GM13977 (cell line): Measurements from ENCODE around the gene MORN3.

Source experiments
- DNase-seq: peaks from one replicate; pipeline ENCODE4 v3.0.0; 2012; ENCODE audit warnings: low spot score
- in situ Hi-C: fragments of 300-500 bp; cut with MboI; formaldehyde crosslinking; loops from one replicate; pipeline ENCODE4 v1.12.0; 2022; ENCODE audit warnings: low sequenced_read_pairs, low pct_unique_long_range_greater_than_20kb, mixed read lengths, inconsistent platforms; ENCODE audit not compliant: unreplicated experiment
- TF ChIP-seq, protein P1 (sequence below): IDR thresholded peaks from 2 replicates; pipeline ENCODE4 v1.5.1; 2012; ENCODE audit warnings: mild to moderate bottlenecking, control low read depth; ENCODE audit not compliant: insufficient read depth; ENCODE audit errors: extremely low read depth, missing control alignments

The MORN3 gene

DNA sequence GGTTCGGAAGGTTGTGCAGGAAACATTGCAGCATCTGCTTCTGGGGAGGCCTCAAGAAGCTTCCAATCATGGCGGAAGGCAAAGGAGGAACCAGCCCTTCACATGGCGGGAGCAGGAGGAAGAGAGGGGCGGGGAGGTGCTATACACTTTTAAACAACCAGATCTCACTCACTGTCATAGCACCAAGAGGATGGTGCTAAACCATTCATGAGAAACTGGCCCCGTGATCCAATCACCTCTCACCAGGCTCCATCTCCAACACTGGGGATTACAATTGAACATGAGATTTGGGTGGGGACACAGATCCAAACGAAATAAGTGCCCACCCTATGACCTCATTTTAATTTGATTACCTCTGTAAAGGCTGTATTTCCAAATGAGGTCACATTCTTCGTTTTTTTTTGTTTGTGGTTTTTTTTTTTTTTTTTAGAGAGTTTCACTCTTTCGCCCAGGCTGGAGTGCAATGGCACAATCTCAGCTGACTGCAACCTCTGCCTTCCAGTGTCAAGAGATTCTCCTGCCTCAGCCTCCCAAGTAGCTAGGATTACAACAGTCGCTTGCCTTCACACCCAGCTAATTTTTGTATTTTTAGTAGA lies 54.5 kb downstream of the MORN3 start:
- in situ Hi-C loops = no loop called here
- TF ChIP-seq, protein P1, sequence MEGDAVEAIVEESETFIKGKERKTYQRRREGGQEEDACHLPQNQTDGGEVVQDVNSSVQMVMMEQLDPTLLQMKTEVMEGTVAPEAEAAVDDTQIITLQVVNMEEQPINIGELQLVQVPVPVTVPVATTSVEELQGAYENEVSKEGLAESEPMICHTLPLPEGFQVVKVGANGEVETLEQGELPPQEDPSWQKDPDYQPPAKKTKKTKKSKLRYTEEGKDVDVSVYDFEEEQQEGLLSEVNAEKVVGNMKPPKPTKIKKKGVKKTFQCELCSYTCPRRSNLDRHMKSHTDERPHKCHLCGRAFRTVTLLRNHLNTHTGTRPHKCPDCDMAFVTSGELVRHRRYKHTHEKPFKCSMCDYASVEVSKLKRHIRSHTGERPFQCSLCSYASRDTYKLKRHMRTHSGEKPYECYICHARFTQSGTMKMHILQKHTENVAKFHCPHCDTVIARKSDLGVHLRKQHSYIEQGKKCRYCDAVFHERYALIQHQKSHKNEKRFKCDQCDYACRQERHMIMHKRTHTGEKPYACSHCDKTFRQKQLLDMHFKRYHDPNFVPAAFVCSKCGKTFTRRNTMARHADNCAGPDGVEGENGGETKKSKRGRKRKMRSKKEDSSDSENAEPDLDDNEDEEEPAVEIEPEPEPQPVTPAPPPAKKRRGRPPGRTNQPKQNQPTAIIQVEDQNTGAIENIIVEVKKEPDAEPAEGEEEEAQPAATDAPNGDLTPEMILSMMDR = no peak
- DNase-seq = no peak

DNA sequence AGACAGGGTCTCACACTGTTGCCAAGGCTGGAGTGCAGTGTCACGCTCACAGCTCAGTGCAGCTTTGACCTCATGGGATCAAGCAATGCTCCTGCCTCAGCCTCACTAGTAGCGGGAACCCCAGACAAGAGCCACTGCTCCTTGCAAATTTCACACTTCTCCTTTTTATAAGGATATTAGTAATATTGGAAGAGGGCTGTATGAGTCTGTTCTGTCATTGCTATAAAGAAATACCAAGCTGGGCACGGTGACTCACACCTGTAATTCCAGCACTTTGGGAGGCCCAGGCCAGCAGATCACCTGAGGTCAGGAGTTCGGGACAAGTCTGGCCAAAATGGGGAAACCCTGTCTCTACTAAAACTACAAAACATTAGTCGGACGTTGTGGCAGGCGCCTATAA lies 56.0 kb downstream of the MORN3 start:
- TF ChIP-seq, protein P1 = no peak
- in situ Hi-C loops = no loop called here
- DNase-seq = no peak

DNA sequence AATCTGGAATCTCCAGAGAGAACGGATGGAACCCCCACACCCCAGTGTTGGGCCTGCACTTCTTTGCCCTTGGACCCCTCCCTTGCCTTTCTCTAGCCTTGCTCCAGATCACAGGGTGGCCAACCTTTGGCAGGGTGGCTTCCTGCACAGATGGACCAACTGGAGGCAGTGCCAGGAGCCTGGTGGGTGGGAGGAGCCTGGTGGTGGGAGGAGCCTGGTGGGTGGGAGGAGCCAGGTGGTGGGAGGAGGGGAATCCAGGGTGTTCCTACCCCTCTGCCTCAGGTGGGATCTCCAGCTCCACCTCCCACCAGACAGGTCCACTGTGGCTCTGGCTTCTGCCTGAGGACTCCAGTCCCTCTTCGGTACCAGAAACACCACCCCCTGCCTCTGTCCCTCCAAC lies 58.1 kb downstream of the MORN3 start:
- DNase-seq = no peak
- in situ Hi-C loops = no loop called here
- TF ChIP-seq, protein P1 = no peak

DNA sequence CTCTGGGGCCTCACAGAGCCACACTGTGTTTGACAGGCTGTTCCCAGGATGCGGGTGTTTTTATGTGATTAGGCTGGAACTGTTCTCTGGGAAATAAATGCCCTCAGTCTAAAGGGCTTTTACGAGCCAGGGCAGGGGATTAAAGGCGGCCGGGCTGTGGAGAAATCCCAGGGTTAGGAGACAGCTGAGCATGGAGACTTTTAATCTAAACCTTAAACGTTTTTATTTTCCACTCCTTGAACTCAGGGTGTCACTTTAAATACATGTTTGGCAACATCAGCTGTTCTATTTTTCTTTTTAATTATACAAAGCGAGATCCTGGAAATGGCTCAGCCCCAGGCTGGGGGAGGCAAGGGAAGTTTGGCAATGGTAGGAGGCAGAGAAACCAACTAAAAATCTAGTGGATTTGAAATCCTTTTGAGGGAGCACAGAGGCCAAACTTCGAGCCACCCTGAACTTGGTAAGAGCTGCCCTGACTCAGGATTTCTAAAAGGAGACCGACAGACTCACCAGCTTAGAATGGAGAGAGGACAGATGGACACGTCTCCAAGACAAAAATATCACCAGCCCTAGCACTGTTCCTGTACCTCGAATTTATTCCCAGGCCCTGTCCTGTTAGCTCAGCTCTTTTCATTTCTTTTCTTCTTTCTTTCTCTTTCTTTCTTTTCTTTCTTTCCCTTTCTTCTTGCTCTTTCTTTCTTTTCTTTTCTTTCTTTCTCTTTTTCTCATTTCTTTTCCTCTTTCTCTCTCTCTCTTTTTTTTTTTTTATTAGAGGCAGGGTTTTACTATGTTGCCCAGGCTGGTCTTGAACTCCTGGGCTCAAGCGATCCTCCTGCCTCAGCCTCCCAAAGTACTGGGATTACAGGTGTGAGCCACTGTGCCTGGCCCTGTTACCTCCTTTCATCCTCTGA lies 59.0 kb downstream of the MORN3 start:
- in situ Hi-C loops = no loop called here
- DNase-seq = no peak
- TF ChIP-seq, protein P1 = no peak

DNA sequence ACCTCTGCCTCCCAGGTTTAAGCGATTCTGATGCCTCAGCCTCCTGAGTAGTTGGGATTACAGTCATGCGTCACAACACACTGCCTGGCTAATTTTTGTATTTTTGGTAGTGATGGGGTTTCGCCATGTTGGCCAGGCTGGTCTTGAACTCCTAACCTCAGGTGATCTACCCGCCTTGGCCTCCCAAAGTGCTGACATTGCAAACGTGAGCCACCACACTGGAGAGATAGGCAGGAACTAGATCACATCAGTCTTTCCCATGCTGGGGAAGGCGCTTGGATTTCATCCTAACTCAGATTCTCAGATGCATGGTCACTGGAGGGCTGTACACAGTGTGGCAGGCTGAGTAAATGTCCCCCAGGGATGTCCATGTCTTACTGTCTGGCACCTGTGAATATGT lies 61.2 kb downstream of the MORN3 start:
- in situ Hi-C loops = no loop called here
- no peak for DNase-seq
- TF ChIP-seq, protein P1 = no peak

DNA sequence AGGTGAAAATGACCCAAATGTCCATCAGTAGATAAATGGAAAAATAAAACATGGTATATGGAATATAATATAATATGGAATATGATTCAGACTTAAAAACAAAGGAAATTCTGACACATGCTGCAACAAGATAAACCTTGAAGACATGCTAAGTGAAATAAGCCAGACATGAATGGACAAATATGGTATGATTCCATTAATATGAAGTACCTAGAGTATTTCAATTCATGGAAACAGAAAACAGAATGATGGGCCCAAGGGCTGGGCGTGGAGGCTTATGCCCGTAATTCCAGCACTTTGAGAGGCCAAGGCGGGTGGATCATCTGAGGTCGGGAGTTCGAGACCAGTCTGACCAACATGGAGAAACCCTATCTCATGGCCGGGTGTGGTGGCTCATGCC lies 65.9 kb downstream of the MORN3 start:
- no peak for DNase-seq
- in situ Hi-C loops = no loop called here
- TF ChIP-seq, protein P1 = no peak
